GM23338 (cell line): ENCODE data around the gene EFCAB10.

ENCODE experiments used
- CREB1 ChIP-seq: fragments of 250-450 bp; sonication (Bioruptor Pico); IDR thresholded peaks from 2 replicates; pipeline ENCODE4 v1.5.0; 2020; ENCODE audit warnings: low read depth, mild to moderate bottlenecking, moderate library complexity
- CTCF ChIP-seq, 2 experiments: fragments of 200-600 bp in 1 of 2; sonication (generic) in 1 of 2; conservative IDR thresholded peaks; 2 replicates each; pipeline versions ENCODE4 v1.5.1 to v1.6.1; 2016 to 2017; ENCODE audit warnings: antibody characterized with exemption in 2 of 2, low read depth in 2 of 2, mild to moderate bottlenecking in 2 of 2, moderate library complexity in 1 of 2
- EZH2 ChIP-seq: fragments of 200-600 bp; sonication (generic); IDR thresholded peaks from one replicate; pipeline ENCODE4 v1.8.0; 2017; ENCODE audit warnings: antibody characterized with exemption, mild to moderate bottlenecking, low read depth; ENCODE audit not compliant: unreplicated experiment
- EZH2phosphoT487 ChIP-seq: fragments of 200-600 bp; sonication (generic); IDR thresholded peaks from one replicate; pipeline ENCODE4 v1.8.1; 2018; ENCODE audit warnings: antibody characterized with exemption; ENCODE audit not compliant: unreplicated experiment
- JUNB ChIP-seq: IDR thresholded peaks from one replicate; pipeline ENCODE4 v1.6.1; 2016; ENCODE audit warnings: antibody characterized with exemption; ENCODE audit not compliant: unreplicated experiment
- POLR2AphosphoS5 ChIP-seq: IDR thresholded peaks from 2 replicates; pipeline ENCODE4 v1.6.1; 2016; ENCODE audit warnings: antibody characterized with exemption, low read depth
- STAT1 ChIP-seq: IDR thresholded peaks from one replicate; pipeline ENCODE4 v1.6.1; 2016; ENCODE audit warnings: antibody characterized with exemption; ENCODE audit not compliant: unreplicated experiment
- ZNF331 ChIP-seq: fragments of 250-450 bp; sonication (Bioruptor Pico); IDR thresholded peaks from 2 replicates; pipeline ENCODE4 v1.5.0; 2020; ENCODE audit warnings: low read depth, mild to moderate bottlenecking, moderate library complexity
- TF ChIP-seq, protein P1 (sequence below): IDR thresholded peaks from one replicate; pipeline ENCODE4 v1.6.1; 2018; ENCODE audit warnings: antibody characterized with exemption; ENCODE audit not compliant: unreplicated experiment
- TF ChIP-seq, protein P2 (sequence below): IDR thresholded peaks from 2 replicates; pipeline ENCODE4 v1.6.1; 2016; ENCODE audit warnings: antibody characterized with exemption

- TF ChIP-seq CTCF (conservative IDR thresholded peaks at IDR 0.05; ENCODE audit: low read depth in 2 of 2) (no peak), ZNF331 (CRISPR knock-in tag) (no peak), POLR2AphosphoS5 (no peak), EZH2 (no peak), CREB1 (no peak), JUNB (no peak), EZH2phosphoT487 (no peak), STAT1 (no peak)
- TF ChIP-seq, protein P1, sequence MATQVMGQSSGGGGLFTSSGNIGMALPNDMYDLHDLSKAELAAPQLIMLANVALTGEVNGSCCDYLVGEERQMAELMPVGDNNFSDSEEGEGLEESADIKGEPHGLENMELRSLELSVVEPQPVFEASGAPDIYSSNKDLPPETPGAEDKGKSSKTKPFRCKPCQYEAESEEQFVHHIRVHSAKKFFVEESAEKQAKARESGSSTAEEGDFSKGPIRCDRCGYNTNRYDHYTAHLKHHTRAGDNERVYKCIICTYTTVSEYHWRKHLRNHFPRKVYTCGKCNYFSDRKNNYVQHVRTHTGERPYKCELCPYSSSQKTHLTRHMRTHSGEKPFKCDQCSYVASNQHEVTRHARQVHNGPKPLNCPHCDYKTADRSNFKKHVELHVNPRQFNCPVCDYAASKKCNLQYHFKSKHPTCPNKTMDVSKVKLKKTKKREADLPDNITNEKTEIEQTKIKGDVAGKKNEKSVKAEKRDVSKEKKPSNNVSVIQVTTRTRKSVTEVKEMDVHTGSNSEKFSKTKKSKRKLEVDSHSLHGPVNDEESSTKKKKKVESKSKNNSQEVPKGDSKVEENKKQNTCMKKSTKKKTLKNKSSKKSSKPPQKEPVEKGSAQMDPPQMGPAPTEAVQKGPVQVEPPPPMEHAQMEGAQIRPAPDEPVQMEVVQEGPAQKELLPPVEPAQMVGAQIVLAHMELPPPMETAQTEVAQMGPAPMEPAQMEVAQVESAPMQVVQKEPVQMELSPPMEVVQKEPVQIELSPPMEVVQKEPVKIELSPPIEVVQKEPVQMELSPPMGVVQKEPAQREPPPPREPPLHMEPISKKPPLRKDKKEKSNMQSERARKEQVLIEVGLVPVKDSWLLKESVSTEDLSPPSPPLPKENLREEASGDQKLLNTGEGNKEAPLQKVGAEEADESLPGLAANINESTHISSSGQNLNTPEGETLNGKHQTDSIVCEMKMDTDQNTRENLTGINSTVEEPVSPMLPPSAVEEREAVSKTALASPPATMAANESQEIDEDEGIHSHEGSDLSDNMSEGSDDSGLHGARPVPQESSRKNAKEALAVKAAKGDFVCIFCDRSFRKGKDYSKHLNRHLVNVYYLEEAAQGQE, result no peak
- TF ChIP-seq, protein P2, sequence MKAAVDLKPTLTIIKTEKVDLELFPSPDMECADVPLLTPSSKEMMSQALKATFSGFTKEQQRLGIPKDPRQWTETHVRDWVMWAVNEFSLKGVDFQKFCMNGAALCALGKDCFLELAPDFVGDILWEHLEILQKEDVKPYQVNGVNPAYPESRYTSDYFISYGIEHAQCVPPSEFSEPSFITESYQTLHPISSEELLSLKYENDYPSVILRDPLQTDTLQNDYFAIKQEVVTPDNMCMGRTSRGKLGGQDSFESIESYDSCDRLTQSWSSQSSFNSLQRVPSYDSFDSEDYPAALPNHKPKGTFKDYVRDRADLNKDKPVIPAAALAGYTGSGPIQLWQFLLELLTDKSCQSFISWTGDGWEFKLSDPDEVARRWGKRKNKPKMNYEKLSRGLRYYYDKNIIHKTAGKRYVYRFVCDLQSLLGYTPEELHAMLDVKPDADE, result no peak
Observed at GRCh38 chr7:105577251-105577650, 4.0 kb downstream of the EFCAB10 start.
